Ishikawa (cell line): Measurements from ENCODE around the gene SNX13.

Source experiments
- CEBPB ChIP-seq: IDR thresholded peaks from 2 replicates; pipeline ENCODE4 v1.6.1; 2012
- EP300 ChIP-seq: IDR thresholded peaks from 2 replicates; pipeline ENCODE4 v1.6.1; 2012; ENCODE audit warnings: borderline replicate concordance
- NFIC ChIP-seq: IDR thresholded peaks from 2 replicates; pipeline ENCODE4 v1.6.1; 2012
- TEAD4 ChIP-seq: IDR thresholded peaks from 2 replicates; pipeline ENCODE4 v1.6.1; 2012

GRCh38 chr7:17854261-17855047, 85.8 kb downstream of the SNX13 start:
- no peak for TF ChIP-seq CEBPB
- no peak for TF ChIP-seq TEAD4
- TF ChIP-seq NFIC: no peak
- no peak for TF ChIP-seq EP300
